Measurements from ENCODE around the gene INTS1. TPM values are rescaled to one million over a fixed set of nuclear protein-coding genes. Genes with fewer than 3 reads are reported as not detected.

INTS1 gene
- total and polyA plus RNA-seq, 10 of the 15 experiments (the other 5 are each of a cell fraction or from before 2014, with no cell fraction given): 0.52 to 89.0 (median 15.1) TPM

GRCh38 chr7:1423264-1423811 lies 80.9 kb downstream of the INTS1 start:
- no TSS peak for BruUV-seq (replicated peaks)
- POLR2A ChIA-PET: no interaction called here
- Histone ChIP-seq H3K36me3 (ENCODE audit: control insufficient read depth in 2 of 2, insufficient read depth in 2 of 2, low read length in 1 of 2) (no peaks in the 10 kb centered on the region), H3K27ac (ENCODE audit: control insufficient read depth, insufficient read depth) (no peak overlapping the region), H3K4me3 (no peak overlapping the region), H2AFZ (ENCODE audit: control insufficient read depth, low read depth, low read length) (no peak overlapping the region), H4K20me1 (ENCODE audit: control insufficient read depth, insufficient read depth) (no peaks in the 10 kb centered on the region), H3K27me3 (replicated peaks in 1 of 2; ENCODE audit: control insufficient read depth in 2 of 2, insufficient read depth in 2 of 2, low read length in 1 of 2) (peaks cover 0 to 2% of the 10 kb centered on the region in 2 experiments; a peak in 2 of 4 replicates), H3K9me3 (replicated peaks; ENCODE audit: control insufficient read depth, insufficient read depth, low read length) (no peaks in the 10 kb centered on the region), H3K4me1 (ENCODE audit: control insufficient read depth, insufficient read depth, low read length) (no peaks in the 10 kb centered on the region), H3K4me2 (ENCODE audit: control insufficient read depth, insufficient read depth) (no peak overlapping the region), H3K9ac (ENCODE audit: control insufficient read depth, insufficient read depth, low read length) (no peak overlapping the region), H3K79me2 (ENCODE audit: control insufficient read depth, insufficient read depth, low read length) (no peaks in the 10 kb centered on the region)
- CTCF ChIA-PET: interaction anchor here (0.9 to 1.6 kb wide), 2 partner anchors 8 to 9 kb away, joined by 3 to 5 read pairs; no protein-coding TSS in a partner anchor
- SMC1A ChIA-PET (ENCODE audit: uncharacterized antibody, unreplicated experiment): interaction anchor here (0.7 kb wide), 2 partner anchors 9 to 10 kb away, joined by 3 read pairs; no protein-coding TSS in a partner anchor
- intact Hi-C loops (cut with micrococcal nuclease; ENCODE audit: unreplicated experiment): no loop called here
- FAIRE-seq: no peak
- 29% methylated on average over 5 of the region's 5 CpGs for WGBS (ENCODE audit: insufficient coverage, insufficient replicate concordance, low lambda C conversion rate, missing lambda C conversion rate)
- RAD21 ChIA-PET (ENCODE audit: unreplicated experiment): no interaction called here
- ATAC-seq: no peak
- DNase-seq (ENCODE audit: low read depth, low spot score): no peak
- in situ Hi-C loops (cut with MboI): no loop called here
- no peak for TF ChIP-seq STAT1 (conservative IDR thresholded peaks at IDR 0.05)
- no peak for TF ChIP-seq ATF2 (IDR thresholded peaks at IDR 0.05; ENCODE audit: low read length)
- TF ChIP-seq PAX8 (IDR thresholded peaks at IDR 0.05): no peak
- no peak for TF ChIP-seq KDM1A (IDR thresholded peaks at IDR 0.05; ENCODE audit: borderline replicate concordance)
- no peak for TF ChIP-seq RELA (IDR thresholded peaks at IDR 0.05; ENCODE audit: borderline replicate concordance, partially characterized antibody)
- TF ChIP-seq ZBTB40 (IDR thresholded peaks at IDR 0.05; ENCODE audit: borderline replicate concordance): no peak
- no peak for TF ChIP-seq EGR1 (IDR thresholded peaks at IDR 0.05; ENCODE audit: borderline replicate concordance in 1 of 2, low read depth in 2 of 2, low read length in 2 of 2)
- no peak for TF ChIP-seq ZNF24 (IDR thresholded peaks at IDR 0.05)
- no peak for TF ChIP-seq SKIL (IDR thresholded peaks at IDR 0.05; ENCODE audit: low read depth, poor library complexity, severe bottlenecking)
- TF ChIP-seq ZNF207 (IDR thresholded peaks at IDR 0.05; ENCODE audit: borderline replicate concordance): no peak
- no peak for TF ChIP-seq TCF7 (IDR thresholded peaks at IDR 0.05; ENCODE audit: borderline replicate concordance)
- no peak for TF ChIP-seq RBBP5 (conservative IDR thresholded peaks at IDR 0.05)
- TF ChIP-seq TCF12 (IDR thresholded peaks at IDR 0.05; ENCODE audit: low read depth, low read length): no peak
- no peak for TF ChIP-seq NFXL1 (IDR thresholded peaks at IDR 0.05; ENCODE audit: borderline replicate concordance)

Data from GM12878 (cell line).